Thymus (tissue), 11 donors: ENCODE measurements around the gene NSDHL. TPM values are rescaled to one million over a fixed set of nuclear protein-coding genes. Genes with fewer than 3 reads are reported as not detected.

Experiments used
- DNase-seq, 9 donors: peaks; one replicate each; pipeline ENCODE4 v3.0.0-alpha.2; 2013; ENCODE audit warnings: low spot score in 9 of 9, low read depth in 6 of 9, missing footprints in 1 of 9
- H3K27ac ChIP-seq, 2 donors: one replicate each; pipeline ENCODE4 v1.5.1; 2013; ENCODE audit warnings: control low read depth in 1 of 2, low read depth in 1 of 2, low read length in 1 of 2, mild to moderate bottlenecking in 1 of 2, moderate library complexity in 1 of 2
- H3K27me3 ChIP-seq, 2 donors: one replicate each; pipeline ENCODE4 v1.5.1; 2013; ENCODE audit warnings: low read length in 1 of 2; ENCODE audit not compliant: control insufficient read depth in 2 of 2, insufficient read depth in 1 of 2
- H3K36me3 ChIP-seq, 2 donors: one replicate each; pipeline ENCODE4 v1.5.1; 2013; ENCODE audit warnings: low read length in 1 of 2, mild to moderate bottlenecking in 1 of 2, moderate library complexity in 1 of 2; ENCODE audit not compliant: control insufficient read depth in 2 of 2, insufficient read depth in 2 of 2
- H3K4me1 ChIP-seq, 2 donors: one replicate each; pipeline ENCODE4 v1.5.1; 2013; ENCODE audit warnings: low read length in 2 of 2; ENCODE audit not compliant: control insufficient read depth in 2 of 2, insufficient read depth in 2 of 2
- H3K4me3 ChIP-seq, 2 donors: one replicate each; pipeline ENCODE4 v1.5.1; 2013; ENCODE audit warnings: low read length in 2 of 2, control low read depth in 1 of 2, mild to moderate bottlenecking in 1 of 2
- H3K9me3 ChIP-seq, 2 donors: one replicate each; pipeline ENCODE4 v1.5.1; 2013; ENCODE audit warnings: low read length in 1 of 2, mild to moderate bottlenecking in 1 of 2; ENCODE audit not compliant: control insufficient read depth in 2 of 2, insufficient read depth in 1 of 2
- WGBS: extraction: QIAGEN DNeasy Blood & Tissue Kit; methylation state at CpG from one replicate; pipeline ENCODE4 v1.1.7; 2013; 5-methylcytosine and 5-hydroxymethylcytosine counted together
- polyA plus RNA-seq: library from polyadenylated mRNA; stranded (reverse); fragments of 200-250 nt; gene quantifications from one replicate; pipeline ENCODE4 v1.2.3, GENCODE V29; 2013
- total RNA-seq: library from RNA; stranded (reverse); fragments of 120-200 nt; gene quantifications from one replicate; pipeline ENCODE4 v1.2.4, GENCODE V29; 2013
- donor health status: healthy.

NSDHL gene
- total and polyA plus RNA-seq, 2 donors, result 7.2 to 9.9 TPM

DNA sequence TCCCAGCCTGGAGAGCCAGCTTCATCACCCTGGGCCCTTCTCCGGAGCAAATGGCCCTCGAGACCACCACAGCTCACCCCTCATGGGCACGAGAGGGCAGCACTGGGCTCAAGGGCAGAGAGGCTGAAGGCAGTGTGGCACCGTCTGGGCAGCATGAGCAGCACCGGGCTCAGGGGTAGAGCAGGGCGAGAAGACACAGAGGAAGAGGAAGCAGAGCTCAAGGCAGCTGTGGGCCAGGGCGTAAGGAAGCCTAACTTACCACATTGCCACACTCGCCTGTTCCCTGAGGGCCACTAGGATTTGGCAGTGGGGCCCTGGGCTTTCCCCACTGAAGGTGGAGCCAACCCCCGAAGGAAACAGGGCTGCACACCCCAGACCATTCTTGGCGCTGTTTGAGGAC lies 82.5 kb downstream of the NSDHL start:
- no peak overlapping the region for H3K27ac ChIP-seq
- H3K36me3 ChIP-seq, result no peaks in the 10 kb centered on the region
- no peaks in the 10 kb centered on the region for H3K27me3 ChIP-seq
- H3K4me1 ChIP-seq, result no peaks in the 10 kb centered on the region
- 38% methylated on average over 10 of the region's 10 CpGs for WGBS
- H3K9me3 ChIP-seq, result no peaks in the 10 kb centered on the region
- no peak for DNase-seq
- no peak overlapping the region for H3K4me3 ChIP-seq

DNA sequence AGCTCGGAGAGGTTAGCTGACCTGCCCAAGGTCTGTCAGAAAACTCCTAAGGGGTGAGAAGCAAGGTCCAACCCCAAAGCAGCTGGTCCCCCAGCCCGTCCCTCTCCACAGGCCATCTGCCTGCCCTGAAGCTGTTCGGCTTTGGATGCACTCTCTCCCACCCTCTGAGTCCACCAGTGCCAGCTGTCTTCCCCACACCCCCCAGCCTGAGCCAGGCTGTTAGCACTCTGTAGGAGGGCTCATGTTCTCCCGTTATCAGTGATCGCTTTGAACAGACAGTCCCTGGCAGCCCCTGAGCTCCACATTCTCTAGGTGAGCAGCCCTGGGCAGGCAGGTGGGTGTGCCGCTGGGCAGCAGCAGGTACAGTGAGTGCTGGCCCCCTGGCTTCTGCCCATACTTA lies 83.0 kb downstream of the NSDHL start:
- no peaks in the 10 kb centered on the region for H3K4me1 ChIP-seq
- H3K4me3 ChIP-seq, result no peak overlapping the region
- H3K27ac ChIP-seq, result no peak overlapping the region
- no peaks in the 10 kb centered on the region for H3K36me3 ChIP-seq
- no peaks in the 10 kb centered on the region for H3K27me3 ChIP-seq
- WGBS, result 94% methylated on average over 6 of the region's 6 CpGs
- no peak for DNase-seq
- H3K9me3 ChIP-seq, result no peaks in the 10 kb centered on the region

DNA sequence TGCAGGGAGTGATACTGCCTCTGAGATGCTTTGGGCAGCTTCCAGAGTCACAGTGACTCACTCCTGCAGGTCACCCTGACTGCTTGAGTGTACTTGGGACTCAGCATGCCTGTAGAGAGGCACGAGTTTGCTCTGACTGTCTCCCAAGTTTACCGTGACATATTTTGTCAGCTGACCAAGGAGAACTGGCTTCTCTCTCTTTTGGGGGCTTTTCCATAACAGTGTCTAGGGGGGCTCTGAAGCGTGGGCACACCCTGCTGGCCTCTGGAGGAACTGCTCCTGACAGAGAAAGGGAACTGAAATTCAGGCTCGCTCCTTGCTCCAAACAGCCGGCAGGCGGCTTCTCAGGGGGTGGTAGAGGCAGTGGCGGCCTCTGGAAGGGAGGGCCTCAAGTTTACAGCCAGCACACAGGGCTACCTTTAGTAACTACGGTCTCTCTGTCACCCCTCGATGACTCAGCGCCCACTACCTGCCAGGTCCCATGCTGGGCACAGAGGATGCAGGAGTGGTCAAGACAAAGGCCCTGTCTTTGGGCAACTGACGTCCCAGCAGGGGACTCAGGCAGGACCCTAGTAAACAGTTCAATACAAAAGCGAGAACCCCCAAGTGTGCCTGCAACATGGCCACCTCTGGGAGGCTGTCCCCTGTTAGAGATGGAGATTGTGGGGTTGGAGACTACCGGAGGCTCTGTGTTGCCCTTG lies 84.8 kb downstream of the NSDHL start:
- Histone ChIP-seq H3K27me3 (no peaks in the 10 kb centered on the region), H3K9me3 (no peaks in the 10 kb centered on the region), H3K27ac (no peak overlapping the region), H3K4me1 (no peaks in the 10 kb centered on the region), H3K36me3 (no peaks in the 10 kb centered on the region), H3K4me3 (no peak overlapping the region)
- DNase-seq, result peak in 5 of 9 donors; percentile 10 to 48 (median 12)
- 45% methylated on average over 13 of the region's 13 CpGs for WGBS

GRCh38 chrX:152917656-152918579 lies 87.1 kb downstream of the NSDHL start:
- Histone ChIP-seq H3K27me3 (no peaks in the 10 kb centered on the region), H3K36me3 (no peaks in the 10 kb centered on the region), H3K9me3 (no peaks in the 10 kb centered on the region), H3K4me1 (no peaks in the 10 kb centered on the region), H3K4me3 (no peak overlapping the region), H3K27ac (no peak overlapping the region)
- no peak for DNase-seq
- WGBS, result 92% methylated on average over 21 of the region's 21 CpGs

GRCh38 chrX:152918707-152919106 lies 87.8 kb downstream of the NSDHL start:
- WGBS, result 51% methylated on average over 6 of the region's 7 CpGs
- no peak overlapping the region for H3K27ac ChIP-seq

More at GRCh38 chrX:152918707-152919106, 87.8 kb downstream of the NSDHL start:
- Histone ChIP-seq H3K36me3 (no peaks in the 10 kb centered on the region), H3K27me3 (no peaks in the 10 kb centered on the region), H3K4me3 (no peak overlapping the region), H3K4me1 (peaks cover 0 to 1% of the 10 kb centered on the region in 2 donors), H3K9me3 (no peaks in the 10 kb centered on the region)
- DNase-seq, result no peak

Other genes starting within 250 kb of the NSDHL start
- gene GABRQ, start 193.2 kb upstream of the NSDHL start, total RNA-seq, result 0.09 TPM
- gene GABRQ, start 193.2 kb upstream of the NSDHL start, polyA plus RNA-seq, result 0.09 TPM
- gene MAGEA3, start 132.3 kb upstream of the NSDHL start, total RNA-seq, result 0.05 TPM
- 0.05 TPM for gene MAGEA3, start 132.3 kb upstream of the NSDHL start, polyA plus RNA-seq
- not detected for gene CSAG2, start 121.8 kb upstream of the NSDHL start, total RNA-seq
- gene CSAG2, start 121.8 kb upstream of the NSDHL start, polyA plus RNA-seq, result 0.52 TPM
- not detected for gene MAGEA2B, start 116.4 kb upstream of the NSDHL start, total RNA-seq
- gene MAGEA2B, start 116.4 kb upstream of the NSDHL start, polyA plus RNA-seq, result not detected
- gene CSAG1, start 97.3 kb upstream of the NSDHL start, total RNA-seq, result 0.24 TPM
- 0.30 TPM for gene CSAG1, start 97.3 kb upstream of the NSDHL start, polyA plus RNA-seq
- gene MAGEA12, start 97.3 kb upstream of the NSDHL start, total RNA-seq, result not detected
- 0.05 TPM for gene MAGEA12, start 97.3 kb upstream of the NSDHL start, polyA plus RNA-seq
- not detected for gene MAGEA2, start 77.2 kb upstream of the NSDHL start, total RNA-seq
- gene MAGEA2, start 77.2 kb upstream of the NSDHL start, polyA plus RNA-seq, result 0.02 TPM
- 0.52 TPM for gene CSAG3, start 71.8 kb upstream of the NSDHL start, total RNA-seq
- gene CSAG3, start 71.8 kb upstream of the NSDHL start, polyA plus RNA-seq, result 1.3 TPM
- not detected for gene MAGEA6, start 61.4 kb upstream of the NSDHL start, total RNA-seq
- gene MAGEA6, start 61.4 kb upstream of the NSDHL start, polyA plus RNA-seq, result 0.05 TPM
- gene CETN2, start 306 bp upstream of the NSDHL start, total RNA-seq, result 25.3 TPM
- gene CETN2, start 306 bp upstream of the NSDHL start, polyA plus RNA-seq, result 37.4 TPM
- 1.5 TPM for gene ZNF185, start 67.0 kb downstream of the NSDHL start, total RNA-seq
- 5.9 TPM for gene ZNF185, start 67.0 kb downstream of the NSDHL start, polyA plus RNA-seq
- gene PNMA5, start 163.1 kb downstream of the NSDHL start, total RNA-seq, result not detected
- gene PNMA5, start 163.1 kb downstream of the NSDHL start, polyA plus RNA-seq, result 0.25 TPM
- 2.3 TPM for gene PNMA3, start 225.4 kb downstream of the NSDHL start, total RNA-seq
- gene PNMA3, start 225.4 kb downstream of the NSDHL start, polyA plus RNA-seq, result 3.1 TPM
- 0.71 TPM for gene PNMA6A, start 241.4 kb downstream of the NSDHL start, total RNA-seq
- 1.5 TPM for gene PNMA6A, start 241.4 kb downstream of the NSDHL start, polyA plus RNA-seq